ENCODE measurements around the gene ZNF280B.
"Not testable (repeated sequence)": the region's sequence is repeated elsewhere in the genome, so short reads cannot be mapped to it uniquely, and the experiment has no call there.

Gene ZNF280B

DNA sequence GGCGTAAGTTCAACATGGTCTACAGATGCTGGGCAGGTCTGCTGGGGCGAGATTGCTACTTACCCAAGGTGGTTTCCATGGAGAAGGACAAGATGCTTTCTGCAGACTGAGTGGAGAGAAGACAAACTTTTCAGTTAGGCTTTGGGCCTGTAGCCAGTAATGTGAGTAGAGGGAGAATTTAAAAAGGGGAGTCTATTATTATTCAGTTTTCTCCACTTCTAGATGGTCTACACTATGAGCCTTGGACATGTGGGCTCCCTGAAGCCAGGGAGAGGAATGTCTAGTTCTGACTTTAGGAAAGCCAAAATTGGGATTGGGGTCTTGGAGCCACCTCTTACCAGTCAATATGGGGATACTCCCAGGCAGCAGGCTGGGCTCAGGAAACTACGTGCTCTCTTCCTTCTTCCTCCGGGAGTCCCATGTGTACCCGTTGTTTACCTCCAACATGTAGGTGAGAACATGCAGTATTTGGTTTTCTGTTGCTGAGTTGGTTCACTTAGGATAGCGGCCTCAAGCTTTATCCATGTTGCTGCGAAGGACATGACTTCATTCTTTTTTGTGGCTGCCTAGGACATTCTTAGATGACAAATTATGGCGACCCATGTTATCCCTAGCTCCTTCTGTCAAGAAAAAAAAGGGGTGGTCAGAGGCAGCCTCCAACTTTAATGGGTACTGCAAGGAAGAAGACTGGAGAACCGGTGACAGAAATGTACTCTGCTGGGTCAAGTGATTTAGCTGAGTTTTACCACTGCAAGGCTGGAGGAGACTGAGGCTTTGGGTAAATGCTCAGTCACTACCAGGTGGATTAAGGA, 26.3 kb upstream of the ZNF280B start:
- no peak for DNase-seq

DNA sequence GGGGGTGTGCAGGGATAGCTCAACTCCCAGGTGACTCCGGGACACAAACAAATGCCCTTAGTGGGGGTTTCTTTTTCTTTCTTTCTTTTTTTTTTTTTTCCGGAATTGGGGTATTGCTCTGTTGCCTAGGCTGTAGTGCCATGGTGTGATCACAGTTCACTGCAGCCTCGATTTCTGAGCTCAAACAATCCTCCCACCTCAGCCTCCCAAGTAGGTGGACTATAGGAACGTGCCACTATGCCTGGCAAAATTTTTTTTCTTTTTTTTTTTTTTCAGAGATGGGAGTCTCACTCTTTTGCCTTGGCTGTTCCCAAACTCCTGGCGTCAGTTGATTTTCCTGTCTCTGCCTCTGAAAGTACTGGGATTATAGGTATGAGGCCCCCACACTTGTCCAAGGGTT, 25.3 kb upstream of the ZNF280B start:
- DNase-seq = no peak

DNA sequence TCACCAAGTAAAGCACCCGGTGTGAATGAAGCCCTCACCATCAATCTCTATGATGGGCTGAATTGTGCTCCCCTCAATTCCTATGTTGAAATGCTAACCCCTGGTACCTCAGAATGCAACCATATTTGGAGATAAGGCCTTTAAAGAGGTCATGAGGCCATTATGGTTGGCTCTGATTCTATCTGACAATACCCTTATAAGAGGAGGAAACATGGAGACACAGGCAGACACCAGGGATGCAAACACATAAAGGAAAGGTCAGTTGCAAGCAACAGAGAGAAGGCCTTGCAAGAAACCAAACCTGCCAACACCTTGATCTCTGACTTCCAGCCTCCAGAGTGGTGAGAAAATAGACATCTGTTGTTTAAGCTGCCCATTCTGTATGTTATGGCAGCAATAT, 24.9 kb upstream of the ZNF280B start:
- no peak for DNase-seq

DNA sequence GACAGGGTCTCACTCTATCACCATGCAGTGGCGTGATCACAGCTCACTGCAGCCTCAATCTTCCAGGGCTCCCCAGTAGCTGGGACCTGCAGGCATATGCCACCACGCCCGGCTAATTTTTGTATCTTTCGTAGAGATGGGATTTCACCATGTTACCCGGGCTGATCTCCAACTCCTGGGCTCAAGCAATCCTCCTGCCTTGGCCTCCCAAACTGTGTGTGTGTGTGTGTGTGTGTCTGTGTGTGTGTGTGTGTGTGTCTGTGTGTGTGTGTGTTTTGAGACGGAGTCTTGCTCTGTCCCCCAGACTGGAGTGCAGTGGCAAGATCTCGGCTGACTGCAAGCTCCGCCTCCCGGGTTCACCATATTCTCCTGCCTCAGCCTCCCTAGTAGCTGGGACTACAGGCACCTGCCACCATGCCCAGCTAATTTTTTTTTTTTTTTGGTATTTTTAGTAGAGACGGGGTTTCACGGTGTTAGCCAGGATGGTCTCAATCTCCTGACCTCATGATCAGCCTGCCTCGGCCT, 24.1 kb upstream of the ZNF280B start:
- DNase-seq = not testable (repeated sequence)

DNA sequence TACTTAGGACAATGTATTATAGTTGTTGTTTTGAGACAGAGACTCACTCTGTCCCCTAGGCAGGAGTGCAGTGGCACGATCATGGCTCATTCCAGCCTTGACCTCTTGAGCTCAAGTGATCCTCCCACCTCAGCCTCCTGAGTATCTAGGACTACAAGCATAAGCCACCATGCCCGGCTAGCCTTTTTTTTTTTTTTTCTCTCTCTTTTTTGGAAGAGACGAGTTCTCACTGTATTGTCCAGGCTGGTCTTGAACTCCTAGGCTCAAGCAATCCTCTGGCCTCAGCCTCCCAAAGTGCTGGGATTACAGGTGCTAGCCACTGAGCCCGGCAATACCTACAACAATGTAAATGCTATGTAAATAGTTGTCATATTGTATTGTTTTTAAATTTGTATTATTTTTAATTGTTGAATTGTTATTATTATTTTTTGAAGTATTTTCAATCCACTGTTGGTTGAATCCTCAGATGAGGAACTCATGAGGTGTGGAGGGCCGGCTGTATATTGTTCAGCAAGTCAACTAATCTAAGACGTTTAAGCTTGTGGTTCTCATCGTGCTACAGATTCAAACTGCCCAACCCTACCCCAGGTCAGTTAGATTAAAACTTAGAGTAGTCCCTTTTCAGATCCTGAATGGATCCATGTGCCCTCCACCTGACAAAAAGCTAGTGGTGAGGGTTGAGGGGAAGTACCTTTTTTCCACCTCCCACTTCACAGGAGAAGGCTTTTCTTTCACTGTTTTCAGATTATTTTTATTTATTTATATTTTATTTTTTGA, 23.4 kb upstream of the ZNF280B start:
- no peak for DNase-seq

DNA sequence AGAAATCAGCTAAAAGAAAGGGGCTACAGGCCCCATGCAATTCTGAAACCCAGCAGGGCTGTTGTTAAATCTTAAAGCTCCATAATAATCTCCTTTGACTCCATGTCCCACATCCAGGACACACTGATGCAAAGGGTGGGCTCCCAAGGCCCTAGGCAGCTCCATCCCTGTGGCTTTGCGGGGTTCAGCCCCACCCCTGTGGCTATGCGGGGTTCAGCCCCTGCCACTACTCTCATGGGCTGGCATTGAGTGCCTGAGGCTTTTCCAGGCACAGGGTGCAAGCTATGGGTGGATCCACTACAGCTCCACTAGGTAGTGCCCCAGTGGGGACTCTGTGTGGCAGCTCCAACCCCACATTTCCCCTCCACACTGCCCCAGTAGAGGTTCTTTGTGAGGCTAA, 20.2 kb upstream of the ZNF280B start:
- DNase-seq = no peak

DNA sequence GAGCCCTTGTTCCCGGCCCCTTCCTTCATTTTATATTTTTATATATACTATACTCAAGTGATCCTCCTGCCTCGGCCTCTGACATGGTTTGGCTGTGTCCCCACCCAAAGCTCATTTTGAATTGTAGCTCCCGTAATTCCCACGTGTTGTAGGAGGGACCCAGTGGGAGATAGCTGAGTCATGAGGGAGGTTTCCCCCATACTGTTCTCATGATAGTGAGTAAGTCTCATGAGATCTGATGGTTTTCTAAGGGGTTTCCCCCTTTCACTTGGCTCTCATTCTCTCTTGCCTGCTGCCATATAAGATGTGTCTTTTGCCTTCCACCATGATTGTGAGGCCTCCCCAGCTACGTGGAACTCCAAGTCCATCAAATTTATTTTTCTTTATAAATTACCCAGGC, 18.8 kb upstream of the ZNF280B start:
- no peak for DNase-seq

DNA sequence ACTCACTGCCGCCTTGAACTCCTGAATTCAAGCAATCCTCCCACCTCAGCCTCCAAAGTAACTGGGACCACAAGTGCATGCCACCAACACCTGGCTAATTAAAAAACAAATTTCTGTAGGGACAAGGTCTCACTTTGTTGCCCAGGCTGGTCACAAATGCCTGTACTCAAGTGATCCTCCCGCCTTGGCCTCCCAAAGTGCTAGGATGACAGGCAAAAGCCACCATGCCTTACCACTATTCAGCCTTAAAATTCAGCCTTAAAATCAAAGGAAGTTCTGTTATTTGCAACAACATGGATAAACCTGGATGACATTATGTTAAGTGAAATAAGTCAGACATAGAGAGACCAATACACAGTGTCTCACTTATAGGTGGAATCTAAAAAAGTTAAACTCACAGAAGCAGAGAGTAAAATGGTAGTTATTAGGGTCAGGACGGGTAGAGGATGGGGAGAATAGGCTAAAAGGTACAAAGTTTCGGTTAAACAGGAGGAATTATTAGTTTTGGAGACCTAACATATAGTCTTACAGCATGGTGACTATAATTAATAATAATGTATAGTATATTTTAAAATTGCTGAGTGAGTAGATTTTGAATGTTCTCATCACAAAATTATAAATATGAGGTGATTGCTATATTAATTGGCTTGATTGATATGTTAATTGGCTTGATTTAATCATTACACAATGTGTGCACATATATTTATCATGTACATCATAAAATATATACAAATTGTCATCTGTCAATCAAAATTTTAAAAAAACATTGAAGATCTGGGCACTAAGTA, 17.8 kb upstream of the ZNF280B start:
- DNase-seq = no peak

DNA sequence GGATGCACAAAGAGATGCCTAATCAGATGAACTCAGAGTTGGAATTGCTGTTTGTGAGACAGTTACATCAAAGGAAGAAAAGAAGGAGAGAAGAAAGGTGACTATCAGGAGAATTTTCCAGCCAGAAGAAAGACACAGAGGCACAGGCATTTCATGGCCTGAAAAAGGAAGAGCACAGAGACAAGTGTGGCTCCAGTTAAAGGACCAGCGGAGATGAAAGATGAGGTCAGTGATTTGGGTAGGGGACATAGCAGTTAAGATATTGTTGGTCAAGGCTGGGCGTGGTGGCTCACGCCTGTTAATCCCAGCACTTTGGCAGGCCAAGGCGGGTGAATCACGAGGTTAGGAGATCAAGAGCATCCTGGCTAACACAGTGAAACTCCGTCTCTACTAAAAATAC, 15.0 kb upstream of the ZNF280B start:
- no peak for DNase-seq

DNA sequence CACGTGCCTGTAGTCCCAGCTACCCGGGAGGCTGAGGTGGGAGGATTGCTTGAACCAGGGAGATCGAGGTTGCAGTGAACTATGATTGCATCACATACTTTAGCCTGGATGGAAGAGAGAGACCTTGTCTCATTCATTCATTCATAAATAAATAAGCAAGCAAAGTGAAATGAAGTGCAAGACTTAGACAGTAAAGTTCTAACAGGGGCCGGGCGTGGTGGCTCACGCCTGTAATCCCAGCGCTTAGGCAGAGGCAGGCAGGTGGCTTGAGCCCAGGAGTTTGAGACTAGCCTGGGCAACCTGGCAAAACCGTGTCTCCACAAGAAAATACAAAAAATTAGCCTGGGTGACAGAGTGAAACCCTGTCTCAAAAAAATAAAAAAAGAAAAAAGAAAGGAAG, 13.1 kb upstream of the ZNF280B start:
- no peak for DNase-seq

DNA sequence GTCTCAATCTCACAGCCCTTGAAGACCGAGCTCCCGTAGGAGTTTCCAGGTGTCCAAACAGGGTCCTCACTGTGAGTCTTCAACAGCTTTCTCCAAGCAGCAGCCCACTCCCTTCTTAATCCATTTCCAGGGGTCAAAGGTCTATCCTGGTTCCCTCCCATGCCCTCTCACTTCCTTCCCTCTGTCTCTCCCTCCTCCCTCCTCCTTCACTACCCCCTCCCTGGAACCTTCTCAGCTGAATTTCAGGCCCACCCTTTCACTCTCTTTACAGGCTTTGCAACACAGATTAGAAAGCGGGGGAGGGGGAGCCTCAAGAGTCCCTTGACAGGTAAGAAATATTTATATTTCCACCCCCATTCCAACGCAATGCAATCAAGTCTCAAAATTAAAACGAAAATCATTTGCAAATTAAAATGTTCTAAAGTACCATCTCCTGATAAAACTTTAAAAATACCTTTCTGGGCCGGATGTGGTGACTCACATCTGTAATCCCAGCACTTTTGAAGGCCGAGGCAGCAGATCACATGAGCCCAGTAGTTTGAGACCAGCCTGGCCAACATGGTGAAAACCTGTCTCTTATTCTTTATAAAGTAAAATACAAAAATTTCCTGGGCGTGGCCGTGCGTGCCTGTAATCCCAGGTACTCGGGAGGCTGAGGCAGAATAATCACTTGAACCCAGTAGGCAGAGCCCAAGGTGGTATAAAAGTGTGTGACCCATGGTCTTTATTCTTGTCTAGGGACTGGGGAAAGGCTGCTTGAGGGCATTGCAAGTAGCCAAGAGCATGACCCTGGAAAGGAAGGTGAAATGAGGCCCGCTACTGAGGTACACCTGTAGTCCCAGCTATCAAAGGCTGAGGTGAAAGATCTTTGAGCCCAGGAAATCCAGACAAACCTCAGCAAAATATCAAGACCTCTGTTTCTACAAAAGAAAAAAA, 12.4 kb upstream of the ZNF280B start:
- DNase-seq = no peak

DNA sequence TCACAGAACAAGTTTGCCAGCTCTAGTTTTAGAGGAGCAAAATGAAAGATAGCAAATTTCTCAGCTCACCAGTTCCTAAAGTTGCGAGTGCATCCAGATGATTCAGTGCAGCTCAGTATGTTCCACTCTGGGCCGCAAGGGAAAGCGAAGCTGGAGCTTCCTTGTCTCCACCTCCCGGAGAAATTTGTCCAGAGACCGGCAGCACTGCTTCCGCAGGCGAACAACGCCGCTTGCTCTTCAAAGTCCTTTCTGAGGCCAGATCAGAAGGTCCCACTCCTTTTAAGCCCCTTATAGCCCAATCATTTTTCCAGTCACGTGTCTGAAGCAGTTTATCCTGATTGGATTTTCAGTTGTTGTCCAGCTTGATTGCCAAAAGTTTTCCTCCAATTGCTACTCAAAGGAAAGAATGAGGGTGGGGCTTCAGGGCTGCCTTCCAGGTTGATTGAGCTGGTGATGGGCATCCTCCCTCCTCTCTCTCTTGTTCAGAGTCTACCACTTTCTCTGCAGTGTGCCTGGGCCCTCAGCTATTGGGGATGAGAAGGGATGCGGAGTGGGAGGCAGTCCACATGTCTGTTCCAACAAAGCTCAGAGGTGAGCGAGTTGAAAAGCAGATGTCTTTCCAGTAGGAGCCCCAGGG, 11.6 kb upstream of the ZNF280B start, which contains the start of gene ZNF280A:
TSS of gene ZNF280A (minus strand) at position 251 of the 637 bp plus-strand sequence. CDS start 4,640 bp downstream, outside the sequence.
- no peak for DNase-seq

DNA sequence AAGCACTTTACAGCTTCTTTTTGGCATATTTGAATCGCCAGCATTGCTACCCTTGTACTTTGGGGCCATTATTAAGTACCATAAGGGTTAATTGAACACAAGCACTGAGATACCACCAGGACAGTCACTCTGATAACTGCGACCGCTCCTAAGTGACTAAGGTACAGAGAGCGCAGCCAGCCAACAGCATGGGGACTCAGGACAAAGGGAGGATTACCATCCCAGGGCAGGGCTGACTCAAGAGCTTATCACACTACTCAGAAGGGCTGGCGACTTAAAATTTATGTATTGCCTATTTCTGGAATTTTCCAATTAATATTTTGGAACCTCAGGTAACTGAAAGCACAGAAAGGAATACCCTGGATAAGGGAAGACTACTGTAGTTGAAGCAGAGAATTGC, 11.0 kb upstream of the ZNF280B start:
- DNase-seq = no peak

DNA sequence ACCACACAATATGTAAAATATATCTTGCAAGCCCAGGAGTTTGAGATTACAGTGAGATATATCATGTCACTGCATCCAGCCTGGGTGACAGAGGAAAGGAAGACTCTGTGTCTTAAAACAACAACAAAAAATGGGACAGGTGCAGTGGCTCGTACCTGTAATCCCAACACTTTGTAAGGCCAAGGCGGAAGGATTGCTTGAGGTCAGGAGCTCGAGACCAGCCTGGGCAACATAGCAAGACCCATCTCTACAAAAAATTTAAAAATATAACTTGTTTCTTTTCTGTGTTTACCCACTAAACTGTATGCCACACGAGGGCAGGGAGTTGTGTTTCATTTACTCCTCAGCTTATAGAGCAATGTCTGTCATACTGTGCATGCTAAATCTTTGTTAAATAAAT, 8.4 kb upstream of the ZNF280B start:
- no peak for DNase-seq

DNA sequence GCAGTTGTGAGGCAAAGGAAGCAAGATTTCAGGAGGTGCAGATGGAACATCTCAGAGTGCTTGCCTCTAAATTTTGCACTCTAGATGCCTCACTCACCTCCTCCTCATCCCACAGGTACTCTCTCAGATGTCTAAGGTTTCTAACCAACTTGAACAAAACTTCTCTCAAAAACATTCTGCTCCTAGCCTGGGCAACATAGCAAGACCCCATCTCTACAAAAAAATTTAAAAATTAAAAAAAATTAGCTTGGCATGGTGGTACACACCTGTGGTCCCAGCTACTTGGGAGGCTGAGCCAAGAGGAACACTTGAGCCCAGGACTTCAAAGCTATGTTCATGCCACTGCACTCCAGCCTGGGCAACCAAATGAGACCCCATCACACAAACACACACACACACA, 7.3 kb upstream of the ZNF280B start:
- DNase-seq = no peak

DNA sequence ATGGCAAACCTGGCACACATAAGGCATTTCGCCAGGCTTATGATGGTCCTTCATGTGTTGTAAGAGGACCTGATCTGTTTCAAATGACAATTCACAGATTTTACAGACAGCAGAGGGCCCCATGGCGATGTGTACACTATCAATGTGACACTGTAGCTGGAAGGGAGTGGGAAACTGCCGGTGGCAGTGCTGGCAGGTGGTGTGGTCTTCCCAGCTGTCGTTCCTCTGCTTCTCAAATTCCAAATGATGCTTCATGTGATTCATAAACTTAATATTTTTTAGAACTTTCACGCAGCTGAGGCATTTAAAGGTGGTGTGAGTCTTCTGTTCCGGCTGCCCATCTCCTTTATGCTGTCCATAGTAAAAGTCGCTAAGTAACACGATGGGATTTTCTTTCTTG, 5.9 kb upstream of the ZNF280B start:
- DNase-seq = not testable (repeated sequence)

DNA sequence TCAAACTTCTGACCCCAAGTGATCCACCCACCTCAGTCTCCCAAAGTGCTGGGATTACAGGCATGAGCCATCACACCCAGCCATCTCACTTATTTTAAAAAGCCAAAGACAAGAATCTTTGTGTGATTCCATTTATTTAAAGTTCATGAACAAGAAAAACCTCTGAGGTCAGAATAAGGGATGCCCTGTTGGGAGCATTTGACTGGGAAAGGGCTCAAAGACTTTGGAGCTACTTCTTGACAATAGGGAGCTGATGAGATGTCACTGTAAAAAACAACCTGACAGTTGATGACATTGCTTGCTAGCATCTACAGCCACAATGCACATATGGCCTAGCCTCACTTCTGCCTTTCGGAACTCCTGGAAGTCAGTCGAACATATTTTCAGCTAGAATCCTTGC, 5.1 kb upstream of the ZNF280B start:
- DNase-seq = no peak

DNA sequence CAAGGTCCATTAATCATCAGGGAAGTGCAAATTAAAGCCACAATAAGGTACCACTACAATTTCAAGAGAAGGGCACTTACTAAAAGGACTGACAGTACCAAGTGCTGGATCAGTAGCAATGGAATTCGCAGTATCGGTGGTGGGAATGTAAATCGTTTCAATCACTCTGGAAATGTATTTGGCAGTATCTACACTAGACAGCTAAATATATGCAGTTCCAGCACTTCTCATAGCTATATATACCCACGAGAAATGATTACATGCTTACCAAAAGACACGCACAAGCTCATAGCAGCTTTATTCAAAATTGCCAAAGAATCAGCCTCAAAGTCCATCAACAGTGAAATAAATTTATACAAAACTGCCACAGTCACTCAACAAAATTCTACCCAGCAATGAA, 4.4 kb upstream of the ZNF280B start:
- DNase-seq = no peak

DNA sequence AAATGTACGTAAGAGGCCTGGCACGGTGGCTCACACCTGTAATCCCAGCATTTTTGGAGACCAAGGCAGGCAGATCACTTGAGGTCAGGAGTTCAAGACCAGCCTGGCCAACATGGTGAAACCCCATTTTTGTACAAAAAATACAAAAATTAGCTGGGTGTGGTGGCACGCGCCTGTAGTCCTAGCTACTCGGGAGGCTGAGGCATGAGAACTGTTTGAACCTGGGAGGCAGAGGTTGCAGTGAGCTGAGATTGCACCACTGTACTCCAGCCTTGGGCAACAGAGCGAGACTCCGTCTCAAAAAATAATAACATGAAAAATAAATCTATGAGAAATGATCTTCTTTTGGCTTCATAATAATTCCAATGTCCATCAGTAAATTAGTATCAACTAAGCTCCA, 2.3 kb upstream of the ZNF280B start:
- not testable (repeated sequence) for DNase-seq

DNA sequence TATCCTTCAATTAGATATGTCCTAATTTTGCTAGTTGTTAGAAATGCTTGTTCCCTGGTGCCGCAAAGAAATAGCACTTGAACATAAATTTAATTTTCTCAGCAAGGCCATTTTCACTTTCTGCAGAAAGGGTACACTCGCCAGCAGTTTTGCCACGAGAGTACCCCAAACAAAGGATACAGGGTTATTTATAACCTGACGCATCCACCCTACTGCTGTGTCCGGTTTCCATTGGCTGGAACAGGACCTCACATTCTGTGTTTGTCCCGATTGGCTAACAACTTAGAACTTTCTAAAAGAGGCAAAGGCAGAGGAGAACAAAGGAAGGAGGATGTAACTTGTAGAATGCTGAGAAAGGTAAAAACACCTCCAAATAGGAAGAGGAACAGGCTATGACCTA, 1.4 kb upstream of the ZNF280B start:
- DNase-seq = not testable (repeated sequence)

DNA sequence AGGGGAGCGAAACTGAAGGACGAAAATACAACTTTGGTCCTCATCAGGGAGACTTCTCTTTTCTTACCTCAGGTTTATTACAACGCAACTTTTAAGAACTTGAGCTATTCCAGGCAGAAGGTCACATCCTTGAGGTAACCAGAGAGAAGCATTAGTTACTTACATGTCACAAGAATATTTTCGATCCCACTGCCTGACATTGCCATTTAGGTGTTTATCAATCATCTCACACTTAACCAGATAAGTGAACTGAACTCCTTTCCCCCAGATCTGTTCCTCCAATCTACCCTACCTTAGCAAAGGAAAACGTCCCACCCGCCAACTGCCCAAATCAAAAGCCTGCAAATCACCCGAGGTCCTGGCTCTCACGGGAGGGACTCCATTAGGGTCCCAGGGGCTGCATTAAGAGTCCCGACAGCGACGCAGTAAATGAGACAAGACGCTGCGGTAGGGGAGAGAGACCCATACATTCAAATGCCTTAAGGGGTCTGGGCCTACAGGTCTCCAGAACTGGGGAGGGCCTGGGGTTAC, 734 bp downstream of the ZNF280B start:
- no peak for DNase-seq

Measured in NCI-H1092 (cell line).